Measurements from ENCODE around the gene SUSD4. TPM values are rescaled to one million over a fixed set of nuclear protein-coding genes. Genes with fewer than 3 reads are reported as not detected.

SUSD4 gene
- total RNA-seq, 1 experiment from 2014 or later, result 3.5 TPM

GRCh38 chr1:223273511-223273910 is 90.5 kb downstream of the SUSD4 start:
- H3K4me3 Mint-ChIP-seq, result no peak overlapping the region
- no peak overlapping the region for H3K4ac ChIP-seq (ENCODE audit: low read depth, low read length)
- H3K79me2 ChIP-seq (ENCODE audit: insufficient read depth, low read length), result no peaks in the 10 kb centered on the region
- H3K9me3 ChIP-seq (ENCODE audit: control insufficient read depth, low read depth, low read length), result peaks cover 5% of the 10 kb centered on the region
- TF ChIP-seq, protein P1, sequence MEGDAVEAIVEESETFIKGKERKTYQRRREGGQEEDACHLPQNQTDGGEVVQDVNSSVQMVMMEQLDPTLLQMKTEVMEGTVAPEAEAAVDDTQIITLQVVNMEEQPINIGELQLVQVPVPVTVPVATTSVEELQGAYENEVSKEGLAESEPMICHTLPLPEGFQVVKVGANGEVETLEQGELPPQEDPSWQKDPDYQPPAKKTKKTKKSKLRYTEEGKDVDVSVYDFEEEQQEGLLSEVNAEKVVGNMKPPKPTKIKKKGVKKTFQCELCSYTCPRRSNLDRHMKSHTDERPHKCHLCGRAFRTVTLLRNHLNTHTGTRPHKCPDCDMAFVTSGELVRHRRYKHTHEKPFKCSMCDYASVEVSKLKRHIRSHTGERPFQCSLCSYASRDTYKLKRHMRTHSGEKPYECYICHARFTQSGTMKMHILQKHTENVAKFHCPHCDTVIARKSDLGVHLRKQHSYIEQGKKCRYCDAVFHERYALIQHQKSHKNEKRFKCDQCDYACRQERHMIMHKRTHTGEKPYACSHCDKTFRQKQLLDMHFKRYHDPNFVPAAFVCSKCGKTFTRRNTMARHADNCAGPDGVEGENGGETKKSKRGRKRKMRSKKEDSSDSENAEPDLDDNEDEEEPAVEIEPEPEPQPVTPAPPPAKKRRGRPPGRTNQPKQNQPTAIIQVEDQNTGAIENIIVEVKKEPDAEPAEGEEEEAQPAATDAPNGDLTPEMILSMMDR (conservative IDR thresholded peaks at IDR 0.05), result no peak
- H3T11ph ChIP-seq (ENCODE audit: low read length), result no peak overlapping the region
- no peak overlapping the region for H3K18ac ChIP-seq (ENCODE audit: insufficient read length, low read depth, low read length)
- no peak overlapping the region for H4K5ac ChIP-seq (ENCODE audit: insufficient read length, low read depth, low read length)
- no peak overlapping the region for H3K27ac Mint-ChIP-seq
- H4K20me1 ChIP-seq (ENCODE audit: control insufficient read depth, insufficient read depth, insufficient read length), result no peaks in the 10 kb centered on the region
- H3K27me3 Mint-ChIP-seq (ENCODE audit: low read depth), result peaks cover 2% of the 10 kb centered on the region; the same call in 1 of the 2 replicates
- H2AFZ ChIP-seq (ENCODE audit: low read length), result no peak overlapping the region
- no peaks in the 10 kb centered on the region for H3K4me1 ChIP-seq (ENCODE audit: insufficient read depth, low read length)
- H3K4me2 ChIP-seq (ENCODE audit: insufficient read depth, insufficient read length, low read length), result no peak overlapping the region
- H2BK120ac ChIP-seq (ENCODE audit: low read depth, low read length, poor library complexity, severe bottlenecking), result no peak overlapping the region
- H3K4me1 Mint-ChIP-seq, result no peaks in the 10 kb centered on the region
- no peak overlapping the region; the same call in 1 of the 2 replicates for H3K14ac ChIP-seq (ENCODE audit: insufficient read depth, low read length)
- H3K36me3 Mint-ChIP-seq (ENCODE audit: insufficient read depth in 1 of 3, low read depth in 3 of 3), result peaks cover 0 to 7% (median 0%) of the 10 kb centered on the region in 3 experiments; a peak in 3 of 7 replicates
- no CpG with 5 or more reads among the region's 5 CpGs for WGBS (ENCODE audit: extremely low coverage, insufficient read length, low lambda C conversion rate)
- H3K79me1 ChIP-seq (ENCODE audit: insufficient read depth, low read depth, low read length, poor library complexity, severe bottlenecking), result no peaks in the 10 kb centered on the region
- no peak overlapping the region for H3K23ac ChIP-seq (ENCODE audit: insufficient read length, low read depth, low read length)
- no peak overlapping the region for H4K91ac ChIP-seq (ENCODE audit: insufficient read length, low read depth, low read length)
- DNase-seq, result no peak
- H2BK12ac ChIP-seq (ENCODE audit: insufficient read length, low read depth, low read length), result no peak overlapping the region
- no peak overlapping the region for H2AK5ac ChIP-seq (ENCODE audit: insufficient read length, low read length)
- H2BK5ac ChIP-seq (ENCODE audit: insufficient read length, low read length), result no peak overlapping the region
- no peaks in the 10 kb centered on the region for H3K27me3 ChIP-seq (ENCODE audit: insufficient read depth, low read length)
- H3K27ac ChIP-seq (ENCODE audit: insufficient read length, low read depth, low read length), result no peak overlapping the region
- no peak overlapping the region for H4K8ac ChIP-seq (replicated peaks; ENCODE audit: insufficient read length, low read depth, low read length)
- peaks cover 6 to 8% of the 10 kb centered on the region in 2 experiments; a peak in 3 of 5 replicates for H3K9me3 Mint-ChIP-seq
- H2BK20ac ChIP-seq (ENCODE audit: low read depth, low read length, poor library complexity, severe bottlenecking), result no peak overlapping the region
- no peak overlapping the region for H2BK15ac ChIP-seq (ENCODE audit: low read depth, low read length)
- H3K9ac ChIP-seq (ENCODE audit: extremely low read depth, insufficient read length, low read length), result no peak overlapping the region
- no peak overlapping the region for H3K56ac ChIP-seq (ENCODE audit: insufficient read length, low read depth, low read length)
- H3K23me2 ChIP-seq (ENCODE audit: insufficient read length, low read depth, low read length, poor library complexity, severe bottlenecking), result no peaks in the 10 kb centered on the region
